Epithelial cell of esophagus (primary cell): ENCODE data around the gene TRPM5.

Source experiments
- DNase-seq: peaks from one replicate; pipeline ENCODE4 v3.0.0; 2010; ENCODE audit warnings: low read depth
- H3K4me3 ChIP-seq: 2 replicates; pipeline ENCODE4 v1.5.1; 2011; ENCODE audit warnings: mild to moderate bottlenecking, low read length, control low read depth
- CTCF ChIP-seq: IDR thresholded peaks from 2 replicates; pipeline ENCODE4 v1.5.1; 2011; ENCODE audit warnings: low read depth, mild to moderate bottlenecking, low read length, control low read depth, inconsistent platforms; ENCODE audit not compliant: insufficient read depth; ENCODE audit errors: missing control alignments

TRPM5 gene

DNA sequence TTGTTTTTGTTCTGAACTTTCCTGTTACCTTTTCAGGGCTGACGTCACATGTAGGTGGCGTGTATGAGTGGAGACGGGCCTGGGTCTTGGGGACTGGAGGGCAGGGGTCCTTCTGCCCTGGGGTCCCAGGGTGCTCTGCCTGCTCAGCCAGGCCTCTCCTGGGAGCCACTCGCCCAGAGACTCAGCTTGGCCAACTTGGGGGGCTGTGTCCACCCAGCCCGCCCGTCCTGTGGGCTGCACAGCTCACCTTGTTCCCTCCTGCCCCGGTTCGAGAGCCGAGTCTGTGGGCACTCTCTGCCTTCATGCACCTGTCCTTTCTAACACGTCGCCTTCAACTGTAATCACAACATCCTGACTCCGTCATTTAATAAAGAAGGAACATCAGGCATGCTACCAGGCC lies 47.3 kb downstream of the TRPM5 start:
- no peak for TF ChIP-seq CTCF
- no peak for DNase-seq

GRCh38 chr11:2396471-2396870 lies 47.8 kb downstream of the TRPM5 start:
- no peak overlapping the region for H3K4me3 ChIP-seq
- no peak for TF ChIP-seq CTCF
- no peak for DNase-seq

More for the DNA sequence above, 47.3 kb downstream of the TRPM5 start:
- no peak overlapping the region for H3K4me3 ChIP-seq

DNA sequence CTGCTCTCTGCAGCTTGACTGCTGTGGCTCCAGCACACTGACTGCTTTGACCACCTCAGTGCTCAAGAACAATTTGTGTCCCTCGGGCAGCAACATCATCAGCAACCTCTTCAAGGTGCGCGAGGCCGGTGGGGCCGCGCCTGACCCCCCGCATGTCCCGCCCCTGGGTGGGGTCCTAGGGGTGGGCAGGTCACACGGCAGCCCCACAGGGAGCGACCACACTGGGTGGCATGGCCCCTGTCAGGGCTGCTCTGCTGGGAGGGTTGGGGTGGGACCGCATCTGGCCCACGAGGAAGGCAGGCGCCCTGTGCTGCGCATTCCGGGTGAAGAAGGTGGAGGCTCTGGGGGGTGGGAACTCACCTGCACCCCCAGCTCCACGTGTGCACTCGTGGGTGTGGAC lies 48.5 kb downstream of the TRPM5 start:
- TF ChIP-seq CTCF: no peak
- no peak overlapping the region for H3K4me3 ChIP-seq
- no peak for DNase-seq

DNA sequence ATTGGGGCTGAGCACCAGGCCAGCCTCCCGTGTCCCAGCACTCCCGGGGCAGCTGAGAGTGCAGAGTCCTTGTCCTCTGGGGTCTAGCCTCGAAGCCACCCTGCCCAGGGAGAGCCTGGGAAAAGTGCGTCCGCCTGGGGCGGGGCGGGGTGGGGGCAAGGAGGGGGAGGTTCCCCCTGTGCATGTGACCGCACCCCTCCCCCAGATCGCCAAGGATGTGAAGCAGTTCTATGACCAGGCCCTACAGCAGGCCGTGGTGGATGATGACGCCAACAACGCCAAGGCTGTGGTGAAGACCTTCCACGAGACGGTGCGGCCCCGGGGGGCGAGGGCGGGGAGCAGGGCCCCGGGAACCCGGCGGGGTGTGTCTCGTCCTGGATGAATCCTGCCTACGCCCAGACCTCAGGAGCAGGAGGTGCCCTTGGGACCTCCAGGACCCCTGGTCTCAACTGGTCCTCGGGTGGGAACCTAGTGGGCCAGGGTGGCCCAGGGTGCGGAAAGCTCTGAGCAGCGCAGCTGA lies 49.0 kb downstream of the TRPM5 start:
- no peak overlapping the region for H3K4me3 ChIP-seq
- no peak for DNase-seq
- no peak for TF ChIP-seq CTCF

GRCh38 chr11:2394818-2395105 lies 49.6 kb downstream of the TRPM5 start:
- DNase-seq: no peak
- TF ChIP-seq CTCF: no peak
- no peak overlapping the region for H3K4me3 ChIP-seq
